Hypothalamus (tissue), 51 donors: ENCODE results near the gene ARHGAP10.

Source experiments
- DNase-seq, 51 donors: peaks; one replicate each; lab custom pipeline; 2025; lab: John Stamatoyannopoulos, UW

Gene ARHGAP10

GRCh38 chr4:147761218-147761883 lies 29.5 kb downstream of the ARHGAP10 start:
- no peak for DNase-seq

GRCh38 chr4:147764337-147764736 lies 32.4 kb downstream of the ARHGAP10 start:
- DNase-seq = no peak

GRCh38 chr4:147765121-147765529 lies 33.2 kb downstream of the ARHGAP10 start:
- DNase-seq = no peak

- DNase-seq = no peak
These were observed 36.2 kb downstream of the ARHGAP10 start for GRCh38 chr4:147768113-147768512.

GRCh38 chr4:147769386-147769785 lies 37.5 kb downstream of the ARHGAP10 start:
- DNase-seq = no peak

GRCh38 chr4:147770831-147771230 lies 38.9 kb downstream of the ARHGAP10 start:
- no peak for DNase-seq

- no peak for DNase-seq
These were observed 40.2 kb downstream of the ARHGAP10 start for GRCh38 chr4:147772056-147772455.

GRCh38 chr4:147772459-147772969 lies 40.6 kb downstream of the ARHGAP10 start:
- no peak for DNase-seq

GRCh38 chr4:147773261-147774184 lies 41.6 kb downstream of the ARHGAP10 start:
- DNase-seq = no peak

- DNase-seq = no peak
These were observed 44.8 kb downstream of the ARHGAP10 start for GRCh38 chr4:147776716-147777115.

- DNase-seq = no peak
These were observed 45.7 kb downstream of the ARHGAP10 start for GRCh38 chr4:147777456-147778091.

- DNase-seq = no peak
These were observed 47.1 kb downstream of the ARHGAP10 start for GRCh38 chr4:147778942-147779341.

- no peak for DNase-seq
These were observed 47.6 kb downstream of the ARHGAP10 start for GRCh38 chr4:147779451-147779850.

GRCh38 chr4:147780137-147780777 lies 48.4 kb downstream of the ARHGAP10 start:
- no peak for DNase-seq

- no peak for DNase-seq
These were observed 50.3 kb downstream of the ARHGAP10 start for GRCh38 chr4:147782087-147782781.

GRCh38 chr4:147785129-147785528 lies 53.2 kb downstream of the ARHGAP10 start:
- DNase-seq = no peak

GRCh38 chr4:147786031-147786430 lies 54.1 kb downstream of the ARHGAP10 start:
- DNase-seq = no peak

- DNase-seq = no peak
These were observed 54.6 kb downstream of the ARHGAP10 start for GRCh38 chr4:147786531-147786930.

- DNase-seq = peak in 1 of 51 donors; percentile 32
These were observed 55.3 kb downstream of the ARHGAP10 start for GRCh38 chr4:147787204-147787603.

- DNase-seq = no peak
These were observed 56.9 kb downstream of the ARHGAP10 start for GRCh38 chr4:147788791-147789190.
